Medulla oblongata (tissue), 1 donor: Measurements from ENCODE around the gene CASKIN1.
A peak's percentile ranks its signal among the peaks of the same experiment; 100 is the strongest.
"Not testable (repeated sequence)": the region's sequence is repeated elsewhere in the genome, so short reads cannot be mapped to it uniquely, and the experiment has no call there.

Source experiments
- DNase-seq: peaks from one replicate; pipeline ENCODE4 v3.0.0-alpha.2; 2015; ENCODE audit errors: extremely low spot score

Gene CASKIN1

GRCh38 chr16:2135770-2136490 is 60.5 kb downstream of the CASKIN1 start, which contains the start of gene PKD1:
Gene PKD1, minus strand, starts transcription at chr16:2135898. Its CDS starts 209 bp downstream, at chr16:2135689.
- peak; percentile 86 for DNase-seq

GRCh38 chr16:2135071-2135470 is 61.3 kb downstream of the CASKIN1 start:
- DNase-seq, result not testable (repeated sequence)

- DNase-seq, result not testable (repeated sequence)
Observed at GRCh38 chr16:2133797-2134196, 62.6 kb downstream of the CASKIN1 start.

DNA sequence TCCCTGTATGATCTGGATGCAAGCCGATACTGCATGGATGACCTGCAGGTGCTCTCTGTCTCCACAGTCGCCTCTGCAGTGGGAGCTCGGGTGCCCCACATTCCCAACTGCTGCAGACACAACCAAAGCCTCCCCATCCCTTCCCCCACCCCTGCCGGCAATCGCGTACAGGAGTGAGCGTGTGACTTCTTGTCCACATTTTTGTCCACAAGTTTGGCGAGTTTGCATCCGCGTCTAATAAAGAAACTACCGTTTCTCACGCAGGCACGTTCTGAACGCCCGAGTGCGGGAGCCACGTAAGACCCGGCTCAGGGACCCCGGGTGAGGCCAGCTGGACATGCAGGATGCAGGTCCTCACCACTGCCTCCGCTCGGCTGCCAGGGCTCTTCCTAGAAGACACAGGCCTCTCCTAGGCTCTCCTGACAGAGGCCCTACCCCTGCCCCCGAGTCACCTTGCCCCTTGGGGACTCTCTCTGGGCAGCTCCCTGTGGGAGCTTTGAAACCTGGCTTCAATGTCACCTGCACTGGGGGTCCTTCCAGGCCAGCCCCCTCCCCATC is 66.4 kb downstream of the CASKIN1 start:
- not testable (repeated sequence) for DNase-seq

DNA sequence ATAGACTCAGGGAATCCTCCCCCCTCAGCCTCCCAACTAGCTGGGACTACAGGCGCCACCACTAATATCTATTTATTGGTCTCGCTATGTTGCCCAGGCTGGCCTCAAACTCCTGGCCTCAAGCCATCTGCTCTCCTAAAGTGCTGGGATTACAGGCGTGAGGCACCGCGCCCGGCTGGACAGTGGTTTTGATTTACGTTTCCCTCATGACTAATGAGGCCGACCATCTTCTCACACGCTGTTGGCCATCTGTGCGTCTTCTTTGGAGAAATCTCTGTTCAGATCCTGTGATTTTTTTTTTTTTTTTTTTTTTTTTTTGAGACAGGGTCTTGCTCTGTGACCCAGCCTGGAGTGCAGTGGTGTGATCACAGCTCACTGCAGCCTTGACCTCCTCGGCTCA is 67.2 kb downstream of the CASKIN1 start:
- not testable (repeated sequence) for DNase-seq

DNA sequence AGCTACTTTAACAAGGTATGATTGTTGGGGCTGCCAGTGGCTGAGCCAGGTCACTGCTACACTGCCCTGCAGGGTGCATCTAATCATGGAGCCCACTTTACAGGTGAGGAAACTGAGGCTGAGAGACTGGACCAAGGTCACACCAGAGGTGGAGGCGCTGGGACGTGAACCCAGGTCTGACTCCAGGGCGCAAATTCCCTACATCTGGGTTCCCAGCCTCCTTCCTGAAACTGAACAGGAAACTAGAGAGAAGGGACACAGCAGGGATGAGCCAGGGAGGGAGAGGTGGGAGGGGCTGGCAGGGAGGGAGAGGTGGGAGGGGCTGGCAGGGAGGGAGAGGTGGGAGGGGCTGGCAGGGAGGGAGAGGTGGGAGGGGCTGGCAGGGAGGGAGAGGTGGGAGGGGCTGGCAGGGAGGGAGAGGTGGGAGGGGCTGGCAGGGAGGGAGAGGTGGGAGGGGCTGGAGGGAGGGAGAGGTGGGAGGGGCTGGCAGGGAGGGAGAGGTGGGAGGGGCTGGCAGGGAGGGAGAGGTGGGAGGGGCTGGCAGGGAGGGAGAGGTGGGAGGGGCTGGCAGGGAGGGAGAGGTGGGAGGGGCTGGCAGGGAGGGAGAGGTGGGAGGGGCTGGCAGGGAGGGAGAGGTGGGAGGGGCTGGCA is 68.7 kb downstream of the CASKIN1 start:
- not testable (repeated sequence) for DNase-seq
